Neural progenitor cell (in vitro differentiated cells): ENCODE data around the gene TLE1.

Source experiments
- EZH2 ChIP-seq: fragments of 200-600 bp; sonication (generic); IDR thresholded peaks from 2 replicates; pipeline ENCODE4 v1.6.1; 2017; ENCODE audit warnings: antibody characterized with exemption, mild to moderate bottlenecking, moderate library complexity
- TF ChIP-seq, protein P1 (sequence below): fragments of 200-600 bp; sonication (generic); IDR thresholded peaks from 2 replicates; pipeline ENCODE4 v1.5.1; 2017; ENCODE audit warnings: antibody characterized with exemption, mild to moderate bottlenecking

DNA sequence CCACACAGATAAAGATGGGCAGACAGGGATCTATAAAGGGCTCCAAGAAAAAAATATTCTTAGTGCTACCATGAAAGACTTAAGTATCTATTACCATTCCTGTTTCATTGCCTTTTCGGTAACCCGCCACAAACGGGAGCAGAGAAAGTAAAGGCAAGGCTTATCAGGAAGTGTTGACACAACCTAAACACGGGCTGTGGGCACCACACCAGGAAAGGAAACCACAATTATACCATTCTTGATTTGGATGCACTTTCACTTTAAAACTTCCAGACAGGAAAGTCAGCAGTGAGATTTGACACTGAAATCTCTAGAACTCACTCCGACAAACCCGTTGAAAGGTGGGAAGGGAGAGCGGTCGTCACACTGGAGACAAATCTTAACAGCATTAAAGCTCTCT is 6.5 kb downstream of the TLE1 start:
- TF ChIP-seq, protein P1, sequence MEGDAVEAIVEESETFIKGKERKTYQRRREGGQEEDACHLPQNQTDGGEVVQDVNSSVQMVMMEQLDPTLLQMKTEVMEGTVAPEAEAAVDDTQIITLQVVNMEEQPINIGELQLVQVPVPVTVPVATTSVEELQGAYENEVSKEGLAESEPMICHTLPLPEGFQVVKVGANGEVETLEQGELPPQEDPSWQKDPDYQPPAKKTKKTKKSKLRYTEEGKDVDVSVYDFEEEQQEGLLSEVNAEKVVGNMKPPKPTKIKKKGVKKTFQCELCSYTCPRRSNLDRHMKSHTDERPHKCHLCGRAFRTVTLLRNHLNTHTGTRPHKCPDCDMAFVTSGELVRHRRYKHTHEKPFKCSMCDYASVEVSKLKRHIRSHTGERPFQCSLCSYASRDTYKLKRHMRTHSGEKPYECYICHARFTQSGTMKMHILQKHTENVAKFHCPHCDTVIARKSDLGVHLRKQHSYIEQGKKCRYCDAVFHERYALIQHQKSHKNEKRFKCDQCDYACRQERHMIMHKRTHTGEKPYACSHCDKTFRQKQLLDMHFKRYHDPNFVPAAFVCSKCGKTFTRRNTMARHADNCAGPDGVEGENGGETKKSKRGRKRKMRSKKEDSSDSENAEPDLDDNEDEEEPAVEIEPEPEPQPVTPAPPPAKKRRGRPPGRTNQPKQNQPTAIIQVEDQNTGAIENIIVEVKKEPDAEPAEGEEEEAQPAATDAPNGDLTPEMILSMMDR, result no peak
- no peak for TF ChIP-seq EZH2
